Fibroblast of lung (primary cell): ENCODE data around the gene COBL. TPM values are rescaled to one million over a fixed set of nuclear protein-coding genes. Genes with fewer than 3 reads are reported as not detected.

ENCODE experiments used
- DNase-seq, 2 donors: peaks; one replicate each; pipeline versions ENCODE4 v3.0.0 to v3.0.0-alpha.2; 2010; ENCODE audit warnings: low read depth in 2 of 2
- H2AFZ ChIP-seq: 2 replicates; pipeline ENCODE4 v1.5.1; 2012; ENCODE audit warnings: low read length, control low read depth, inconsistent platforms
- H3K27ac ChIP-seq: 2 replicates; pipeline ENCODE4 v1.5.1; 2011; ENCODE audit warnings: low read length, control low read depth; ENCODE audit not compliant: insufficient read depth
- H3K27me3 ChIP-seq: 2 replicates; pipeline ENCODE4 v1.5.1; 2011; ENCODE audit warnings: mild to moderate bottlenecking, low read length; ENCODE audit not compliant: control insufficient read depth, insufficient read depth
- H3K36me3 ChIP-seq: 2 replicates; pipeline ENCODE4 v1.5.1; 2011; ENCODE audit warnings: low read length; ENCODE audit not compliant: control insufficient read depth, insufficient read depth
- H3K4me1 ChIP-seq: 2 replicates; pipeline ENCODE4 v1.5.1; 2011; ENCODE audit warnings: low read length; ENCODE audit not compliant: control insufficient read depth, insufficient read depth; ENCODE audit errors: extremely low read depth
- H3K4me2 ChIP-seq: 2 replicates; pipeline ENCODE4 v1.5.1; 2011; ENCODE audit warnings: low read length, control low read depth; ENCODE audit not compliant: insufficient read depth; ENCODE audit errors: extremely low read depth
- H3K4me3 ChIP-seq, 4 experiments: fragments of 200-600 bp in 1 of 4; sonication (generic) in 1 of 4; replicated peaks in 1 of 4; 2 replicates each; pipeline ENCODE4 v1.5.1; 2011 to 2016; ENCODE audit warnings: low read length in 4 of 4, low read depth in 3 of 4, mild to moderate bottlenecking in 3 of 4, control low read depth in 2 of 4, inconsistent platforms in 1 of 4, mixed read lengths in 1 of 4; ENCODE audit not compliant: insufficient read depth in 1 of 4; ENCODE audit errors: control extremely low read depth in 1 of 4
- H3K79me2 ChIP-seq: 2 replicates; pipeline ENCODE4 v1.5.1; 2012; ENCODE audit warnings: mild to moderate bottlenecking, low read length, inconsistent platforms; ENCODE audit not compliant: control insufficient read depth, insufficient read depth
- H3K9ac ChIP-seq: 2 replicates; pipeline ENCODE4 v1.5.1; 2011; ENCODE audit warnings: mild to moderate bottlenecking, low read length, control low read depth; ENCODE audit not compliant: insufficient read depth
- H3K9me3 ChIP-seq: 2 replicates; pipeline ENCODE4 v1.5.1; 2012; ENCODE audit warnings: low read depth, low read length; ENCODE audit not compliant: control insufficient read depth, insufficient read depth
- H4K20me1 ChIP-seq: 2 replicates; pipeline ENCODE4 v1.5.1; 2011; ENCODE audit warnings: low read length; ENCODE audit not compliant: control insufficient read depth, insufficient read depth; ENCODE audit errors: extremely low read depth
- CTCF ChIP-seq, 2 donors: IDR thresholded peaks in 1 of 2; conservative IDR thresholded peaks in 1 of 2; 1 replicate in 1 of 2; 2 replicates in 1 of 2; pipeline ENCODE4 v1.5.1; 2011 to 2012; ENCODE audit warnings: low read length in 2 of 2, control low read depth in 1 of 2, inconsistent platforms in 1 of 2, low read depth in 1 of 2, mild to moderate bottlenecking in 1 of 2
- EZH2 ChIP-seq: IDR thresholded peaks from 2 replicates; pipeline ENCODE4 v1.5.1; 2012; ENCODE audit warnings: low read length, control low read depth, mild to moderate bottlenecking; ENCODE audit errors: missing control alignments
- polyA plus RNA-seq, 2 donors: library from polyadenylated mRNA; depleted of rRNA in 1 of 2; stranded (reverse) in 1 of 2; unstranded in 1 of 2; fragments of >200 nt; gene quantifications; 2 replicates each; pipeline ENCODE4 v1.2.1, GENCODE V29; 2011 to 2012; ENCODE audit warnings: missing spikeins in 1 of 2
- total RNA-seq: library from RNA; depleted of rRNA; stranded (reverse); fragments of >200 nt; gene quantifications from 2 replicates; pipeline ENCODE4 v1.2.1, GENCODE V29; 2014

The COBL gene
- total and polyA plus RNA-seq, 2 donors (not counting 1 experiment from before 2014, with no cell fraction given) = 0.10 to 0.33 TPM

GRCh38 chr7:51118628-51119027, 198.0 kb downstream of the COBL start:
- Histone ChIP-seq H3K36me3 (no peaks in the 10 kb centered on the region), H3K9ac (no peak overlapping the region), H3K27me3 (no peaks in the 10 kb centered on the region), H3K4me2 (no peak overlapping the region), H3K4me1 (peaks cover 3% of the 10 kb centered on the region), H3K79me2 (no peaks in the 10 kb centered on the region), H4K20me1 (no peaks in the 10 kb centered on the region), H3K4me3 (no peak overlapping the region), H2AFZ (no peak overlapping the region), H3K9me3 (no peaks in the 10 kb centered on the region), H3K27ac (no peak overlapping the region)
- TF ChIP-seq EZH2 (no peak), CTCF (conservative IDR thresholded peaks at IDR 0.05 in 1 of 2, IDR thresholded peaks at IDR 0.05 in 1 of 2; ENCODE audit: low read depth in 1 of 2, low read length in 2 of 2) (no peak)
- DNase-seq = no peak

GRCh38 chr7:51114501-51114900, 202.1 kb downstream of the COBL start:
- Histone ChIP-seq H3K27me3 (no peaks in the 10 kb centered on the region), H2AFZ (no peak overlapping the region), H3K9ac (no peak overlapping the region), H3K27ac (no peak overlapping the region), H3K9me3 (no peaks in the 10 kb centered on the region), H3K36me3 (no peaks in the 10 kb centered on the region), H3K79me2 (no peaks in the 10 kb centered on the region), H3K4me2 (no peak overlapping the region), H3K4me1 (no peaks in the 10 kb centered on the region), H4K20me1 (no peaks in the 10 kb centered on the region), H3K4me3 (no peak overlapping the region)
- DNase-seq = no peak
- TF ChIP-seq EZH2 (no peak), CTCF (conservative IDR thresholded peaks at IDR 0.05 in 1 of 2, IDR thresholded peaks at IDR 0.05 in 1 of 2; ENCODE audit: low read depth in 1 of 2, low read length in 2 of 2) (no peak)

GRCh38 chr7:51113962-51114361, 202.6 kb downstream of the COBL start:
- no peak overlapping the region for H3K4me2 ChIP-seq
- H3K4me1 ChIP-seq = no peaks in the 10 kb centered on the region
- TF ChIP-seq CTCF (conservative IDR thresholded peaks at IDR 0.05 in 1 of 2, IDR thresholded peaks at IDR 0.05 in 1 of 2; ENCODE audit: low read depth in 1 of 2, low read length in 2 of 2) (no peak), EZH2 (no peak)
- no peak overlapping the region for H3K27ac ChIP-seq
- H3K36me3 ChIP-seq = no peaks in the 10 kb centered on the region
- H3K9me3 ChIP-seq = no peaks in the 10 kb centered on the region
- H3K9ac ChIP-seq = no peak overlapping the region
- H3K4me3 ChIP-seq = no peak overlapping the region
- no peak for DNase-seq
- no peaks in the 10 kb centered on the region for H3K79me2 ChIP-seq
- H2AFZ ChIP-seq = no peak overlapping the region
- H4K20me1 ChIP-seq = no peaks in the 10 kb centered on the region
- no peaks in the 10 kb centered on the region for H3K27me3 ChIP-seq
